Measurements from ENCODE around the gene PTN.

GRCh38 chr7:137331378-137331777 lies 12.2 kb downstream of the PTN start:
- TF ChIP-seq RBM39 (optimal IDR thresholded peaks at IDR 0.05; ENCODE audit: low read depth, low read length): no peak
- TF ChIP-seq CTCF (IDR thresholded peaks at IDR 0.05 in 2 of 3, conservative IDR thresholded peaks at IDR 0.05 in 1 of 3; ENCODE audit: insufficient read depth in 2 of 3, low read depth in 1 of 3, low read length in 3 of 3): no peak
- no peak for TF ChIP-seq ZBTB33 (CRISPR knock-in tag; IDR thresholded peaks at IDR 0.05)
- no peak for TF ChIP-seq FOSL1 (tag; conservative IDR thresholded peaks at IDR 0.05)
- TF ChIP-seq ZNF57 (CRISPR knock-in tag; IDR thresholded peaks at IDR 0.05): no peak
- no peak for TF ChIP-seq ELF1 (tag; IDR thresholded peaks at IDR 0.05)
- no peak for TF ChIP-seq E2F6 (IDR thresholded peaks at IDR 0.05; ENCODE audit: borderline replicate concordance in 1 of 2, extremely low read depth in 1 of 2, insufficient read depth in 1 of 2, insufficient read length in 1 of 2, low read depth in 1 of 2, low read length in 1 of 2, poor library complexity in 1 of 2, severe bottlenecking in 1 of 2)
- no peak for TF ChIP-seq ZBTB8A (IDR thresholded peaks at IDR 0.05; ENCODE audit: partially characterized antibody)
- no peak for TF ChIP-seq TCF7L2 (IDR thresholded peaks at IDR 0.05; ENCODE audit: low read depth, low read length)
- TF ChIP-seq ZNF224 (CRISPR knock-in tag; IDR thresholded peaks at IDR 0.05): no peak
- TF ChIP-seq ZNF395 (CRISPR knock-in tag; IDR thresholded peaks at IDR 0.05): no peak
- TF ChIP-seq GATA2 (CRISPR knock-in tag; IDR thresholded peaks at IDR 0.05): no peak
